HG03159 (cell line): ENCODE data around the gene GSE1.
A peak's percentile ranks its signal among the peaks of the same experiment; 100 is the strongest.

Experiments
- ATAC-seq: cut with Tn5 transposase; IDR thresholded peaks from one replicate; pipeline ENCODE4 v1.9.1; 2021; ENCODE audit warnings: mild to moderate bottlenecking, moderate library complexity; ENCODE audit not compliant: unreplicated experiment

GSE1 gene

DNA sequence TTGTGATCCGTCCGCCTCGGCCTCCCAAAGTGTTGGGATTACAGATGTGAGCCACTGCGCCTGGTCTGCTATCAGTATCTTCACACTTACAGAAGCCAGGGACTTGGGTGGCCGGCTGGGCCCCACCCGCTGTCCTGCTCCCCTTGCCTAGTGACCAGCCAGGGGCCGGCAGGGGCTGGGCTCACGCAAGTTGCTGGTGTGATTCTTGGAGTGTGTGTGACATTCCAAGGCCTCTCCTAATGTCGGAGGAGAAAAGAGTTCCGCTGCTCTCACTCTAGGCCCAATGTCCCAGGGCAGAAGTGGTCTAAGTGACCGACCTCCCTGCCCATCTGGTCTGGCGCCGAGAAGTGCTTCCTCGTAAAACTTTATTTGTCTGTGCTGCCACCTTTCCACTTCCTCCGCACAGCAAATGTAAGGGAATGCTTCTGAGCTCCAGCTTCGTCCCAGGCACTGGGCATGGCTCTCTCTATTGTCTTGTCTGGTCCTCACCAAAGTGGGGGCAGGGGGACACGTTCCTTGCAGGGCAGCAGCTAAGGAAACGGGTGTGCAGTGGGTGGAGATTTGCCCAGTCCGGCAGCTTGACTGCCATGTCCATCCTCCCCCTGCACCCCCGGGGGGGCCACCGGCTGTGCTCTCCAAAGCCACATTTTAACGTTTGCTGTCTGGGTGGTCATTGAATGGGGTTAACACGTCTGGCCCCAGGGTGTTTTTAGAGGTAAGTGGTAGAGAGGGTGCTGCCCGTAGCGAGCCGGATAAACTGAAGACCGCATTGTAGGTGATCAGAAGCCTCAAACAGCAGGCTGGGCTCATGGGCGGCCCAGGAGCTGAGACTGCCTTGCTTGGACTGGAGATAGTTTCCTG lies 7.8 kb upstream of the GSE1 start:
- ATAC-seq, result no peak

DNA sequence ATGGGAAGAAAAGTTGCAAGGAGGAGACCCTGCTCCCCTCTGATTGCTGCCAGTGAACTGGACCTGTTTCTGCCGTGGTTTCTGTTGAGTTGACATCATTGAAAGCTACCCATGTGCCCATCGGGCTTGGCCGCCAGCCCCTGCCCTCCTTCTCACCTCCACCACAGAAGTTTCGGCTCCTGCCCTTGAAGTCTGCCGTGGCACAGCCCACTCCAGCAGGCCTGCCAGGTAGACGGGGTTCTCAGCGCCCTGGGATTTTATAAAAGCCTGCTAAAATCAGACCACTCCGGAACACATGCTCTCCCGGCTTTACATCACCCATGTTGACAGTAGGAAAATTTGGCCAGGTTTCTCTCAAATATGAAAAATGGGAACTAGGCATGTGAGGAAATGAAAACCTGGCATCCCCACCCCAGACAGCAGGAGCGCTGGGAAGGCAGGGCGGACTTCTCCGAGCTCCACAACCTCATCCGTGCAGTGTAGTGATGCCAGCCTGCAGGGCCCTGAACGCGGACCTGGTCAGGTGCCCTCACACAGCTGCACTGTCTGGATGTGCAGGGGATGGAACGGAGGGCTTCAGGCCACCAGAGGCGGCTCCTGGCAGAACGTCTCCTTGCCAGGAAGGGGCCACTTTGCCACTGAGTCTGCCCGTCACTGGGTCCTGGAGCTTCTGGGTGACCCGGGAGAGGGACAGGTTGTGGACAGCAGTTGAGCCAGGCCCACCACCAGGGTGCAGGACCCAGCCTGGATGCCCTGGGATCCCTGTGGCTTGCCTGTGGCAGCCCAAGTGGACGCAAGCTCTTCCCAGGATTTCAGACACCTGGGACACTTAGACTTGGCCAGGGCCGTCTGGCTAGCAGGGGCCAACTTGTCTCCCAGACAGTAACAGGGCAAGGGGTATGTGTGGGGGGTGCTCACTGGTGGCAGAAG lies 6.9 kb upstream of the GSE1 start:
- ATAC-seq, result no peak

- no peak for ATAC-seq
Measured at GRCh38 chr16:85606904-85607303, 6.2 kb upstream of the GSE1 start.

GRCh38 chr16:85607321-85607765 lies 5.8 kb upstream of the GSE1 start:
- ATAC-seq, result no peak

DNA sequence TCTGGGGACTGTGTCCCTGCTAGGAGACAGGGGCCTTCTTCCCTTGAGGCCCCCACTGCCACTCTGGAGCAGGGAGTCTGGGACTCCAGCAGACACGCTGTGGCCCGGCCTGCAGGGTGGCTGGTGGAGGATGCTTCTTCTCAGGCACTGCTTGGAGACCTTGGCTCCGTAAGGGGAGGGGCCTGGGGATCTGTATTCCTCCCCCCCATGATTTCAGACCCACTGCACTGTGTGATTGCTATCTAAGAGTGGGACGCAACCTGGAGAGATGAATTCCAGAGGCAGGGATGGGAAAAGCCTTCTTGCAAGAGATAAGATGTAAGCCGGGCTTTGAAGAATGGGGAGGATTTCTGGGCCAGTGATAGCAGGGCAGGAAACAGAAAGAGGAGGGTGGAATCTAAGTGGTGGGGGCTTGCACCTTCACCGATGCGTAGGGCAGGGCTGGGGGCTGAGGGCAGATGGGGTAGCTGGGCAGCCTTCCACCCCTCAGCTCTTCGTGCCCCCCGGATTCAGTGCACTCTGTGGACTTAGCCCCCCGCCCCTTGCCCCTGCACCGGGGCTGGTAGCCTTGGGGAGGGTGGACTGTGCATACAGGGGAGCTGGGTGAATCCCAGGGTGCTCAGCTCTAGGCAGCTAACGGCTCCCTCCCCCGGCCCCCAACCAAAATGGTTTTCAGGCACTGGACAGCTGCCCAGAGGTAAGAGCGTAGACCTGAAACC lies 5.2 kb upstream of the GSE1 start:
- no peak for ATAC-seq

GRCh38 chr16:85608515-85608885 lies 4.6 kb upstream of the GSE1 start:
- ATAC-seq, result no peak

GRCh38 chr16:85608887-85609286 lies 4.2 kb upstream of the GSE1 start:
- no peak for ATAC-seq

DNA sequence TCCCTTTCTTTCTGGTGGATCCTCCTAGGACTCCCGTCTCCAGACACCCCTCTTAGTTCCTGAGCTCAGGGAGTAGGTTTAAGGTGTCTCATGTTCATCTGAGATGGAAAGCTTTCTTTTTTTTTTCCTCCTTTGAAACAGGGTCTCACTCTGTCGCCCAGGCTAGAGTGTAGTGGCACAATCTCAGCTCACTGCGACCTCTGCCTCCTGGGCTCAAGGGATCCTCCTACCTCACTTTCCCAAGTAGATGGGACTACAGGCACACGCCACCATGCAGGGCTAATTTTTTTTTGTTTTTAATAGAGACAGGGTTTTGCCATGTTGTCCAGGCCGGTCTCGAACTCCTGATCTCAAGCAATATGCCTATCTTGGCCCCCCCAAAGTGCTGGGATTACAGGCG lies 3.6 kb upstream of the GSE1 start:
- ATAC-seq, result no peak

DNA sequence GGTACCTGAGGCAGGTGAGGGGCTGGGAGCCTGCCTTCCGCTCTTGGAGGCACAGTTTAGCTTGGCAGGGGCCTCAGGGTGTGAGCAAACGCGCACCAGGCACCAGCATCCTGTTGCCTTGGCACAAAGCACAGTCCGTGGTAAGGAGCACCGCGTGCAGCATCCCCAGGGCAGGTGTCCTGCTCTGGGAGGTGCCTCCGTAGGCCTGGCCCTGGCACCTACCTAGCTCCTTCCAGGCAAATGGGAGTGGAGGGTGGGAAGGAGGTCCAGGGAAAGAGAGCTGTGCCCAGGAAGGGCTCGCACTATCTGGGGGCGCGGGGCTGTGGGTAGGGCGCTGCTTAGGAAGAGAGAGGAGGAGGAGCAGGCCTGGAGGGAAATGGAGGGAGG lies 3.1 kb upstream of the GSE1 start:
- no peak for ATAC-seq

DNA sequence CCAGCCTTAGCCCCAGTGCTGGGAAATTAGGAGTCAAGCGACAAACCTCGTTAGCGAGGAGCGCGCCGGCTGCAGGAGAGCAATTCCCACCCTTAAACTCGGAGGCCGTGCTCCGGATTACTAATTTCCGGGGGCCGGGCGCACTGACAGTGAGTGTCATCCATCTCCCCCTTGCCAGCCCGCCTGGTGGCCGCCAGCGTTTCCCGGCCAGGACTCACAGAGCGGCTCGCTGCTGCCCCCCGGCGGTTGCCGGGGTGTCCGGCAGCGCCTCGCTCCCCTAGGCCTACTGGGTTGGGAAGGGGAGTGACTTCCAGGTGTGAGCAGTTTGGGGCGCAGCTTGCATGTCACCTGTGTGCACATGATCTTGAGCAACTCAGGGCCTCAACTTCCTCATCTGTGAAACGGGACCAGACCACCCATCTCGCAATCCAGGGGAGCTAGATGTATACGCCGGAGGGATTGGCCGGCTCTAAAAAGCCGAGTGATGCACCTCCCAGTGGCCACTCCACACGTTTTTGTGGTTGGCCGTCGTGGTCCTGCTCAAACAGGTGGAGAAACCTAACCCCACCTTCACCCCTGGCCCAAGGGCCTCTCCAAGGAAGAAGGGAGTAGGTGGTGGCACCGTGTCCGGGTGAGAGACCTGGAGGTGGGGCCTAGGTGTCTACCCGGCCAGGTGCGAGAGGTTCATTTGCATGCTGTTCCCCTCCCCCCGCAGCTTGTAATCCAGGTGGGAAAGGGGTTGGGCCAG lies 2.5 kb upstream of the GSE1 start:
- ATAC-seq, result peak; percentile 34

GRCh38 chr16:85611194-85611443 lies 2.0 kb upstream of the GSE1 start:
- no peak for ATAC-seq

DNA sequence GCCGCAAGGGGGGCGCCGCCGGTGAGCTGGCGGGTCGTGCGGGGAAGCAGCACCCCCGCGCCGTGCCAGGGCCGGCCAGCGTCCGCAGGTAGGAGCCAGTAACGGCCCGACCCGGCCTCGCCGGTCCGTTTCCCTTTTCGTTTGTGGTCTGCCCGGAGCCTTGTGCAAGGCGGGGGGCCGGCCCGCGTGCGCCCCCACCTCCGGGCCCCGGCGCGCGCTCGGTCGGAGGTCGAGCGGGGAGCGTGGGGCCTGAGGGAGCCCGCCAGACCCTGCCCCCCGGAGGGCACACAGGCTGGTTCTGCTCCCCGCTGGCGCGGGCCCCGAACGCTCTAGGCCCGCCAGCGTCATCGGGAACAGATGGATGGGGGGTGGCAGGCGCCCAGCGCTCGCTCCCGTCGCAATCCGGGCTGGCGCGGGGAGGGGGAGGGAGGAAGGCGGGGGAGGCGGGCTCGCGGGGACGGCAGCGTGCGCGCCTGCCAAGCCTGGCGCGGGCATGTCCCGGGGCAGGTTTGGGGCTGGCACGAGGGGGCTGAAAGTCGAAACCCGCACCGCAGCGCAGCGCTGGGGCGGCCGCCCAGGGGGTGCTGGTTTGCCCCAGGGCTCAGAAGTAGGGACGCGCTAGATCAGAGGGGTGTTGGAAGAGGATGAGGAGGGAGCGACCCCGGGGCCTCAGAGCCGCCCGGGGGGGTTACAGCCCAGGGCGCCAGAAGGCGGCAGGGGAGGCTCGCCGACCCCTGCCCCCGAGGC lies 1.5 kb upstream of the GSE1 start:
- no peak for ATAC-seq

- no peak for ATAC-seq
Measured at GRCh38 chr16:85612191-85612800, 826 bp upstream of the GSE1 start.

DNA sequence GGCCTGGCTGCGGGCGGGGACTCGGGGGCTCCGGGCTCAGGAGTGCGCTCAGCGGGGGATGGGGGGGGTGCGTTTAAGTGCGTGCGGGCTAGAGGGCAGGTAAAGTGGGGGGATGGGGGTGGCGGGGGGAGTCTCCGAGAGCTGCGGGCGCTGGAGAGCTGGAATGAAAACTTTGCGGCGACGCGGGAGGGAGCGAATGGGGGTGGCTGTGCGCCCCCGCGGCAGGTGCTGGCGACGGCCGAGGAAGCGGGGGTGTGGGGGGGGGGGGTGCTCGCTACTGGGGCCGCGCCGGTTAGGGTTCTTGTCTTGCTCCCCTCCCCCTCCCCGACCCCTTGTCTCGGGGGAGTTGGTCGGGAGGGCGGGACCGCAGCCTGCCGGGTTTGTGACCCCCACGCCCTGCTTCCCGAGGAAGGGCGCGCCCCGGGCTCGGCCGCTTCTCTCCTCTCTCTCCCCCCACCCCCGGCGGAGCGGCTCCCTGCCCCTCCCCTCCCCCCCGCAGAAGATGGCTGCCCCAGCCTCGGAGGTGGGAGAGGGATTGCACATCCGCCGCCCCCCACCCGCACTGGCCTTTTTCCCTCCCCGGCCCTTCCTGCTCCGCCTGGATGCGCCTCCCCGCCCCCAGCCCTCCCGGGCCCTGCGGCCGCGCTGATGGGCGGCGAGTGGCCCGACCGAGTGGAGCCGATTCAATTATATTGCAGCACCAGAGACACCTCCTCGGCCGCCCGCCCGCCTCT lies 649 bp downstream of the GSE1 start:
- no peak for ATAC-seq

GRCh38 chr16:85614338-85615013 lies 1.4 kb downstream of the GSE1 start:
- no peak for ATAC-seq

DNA sequence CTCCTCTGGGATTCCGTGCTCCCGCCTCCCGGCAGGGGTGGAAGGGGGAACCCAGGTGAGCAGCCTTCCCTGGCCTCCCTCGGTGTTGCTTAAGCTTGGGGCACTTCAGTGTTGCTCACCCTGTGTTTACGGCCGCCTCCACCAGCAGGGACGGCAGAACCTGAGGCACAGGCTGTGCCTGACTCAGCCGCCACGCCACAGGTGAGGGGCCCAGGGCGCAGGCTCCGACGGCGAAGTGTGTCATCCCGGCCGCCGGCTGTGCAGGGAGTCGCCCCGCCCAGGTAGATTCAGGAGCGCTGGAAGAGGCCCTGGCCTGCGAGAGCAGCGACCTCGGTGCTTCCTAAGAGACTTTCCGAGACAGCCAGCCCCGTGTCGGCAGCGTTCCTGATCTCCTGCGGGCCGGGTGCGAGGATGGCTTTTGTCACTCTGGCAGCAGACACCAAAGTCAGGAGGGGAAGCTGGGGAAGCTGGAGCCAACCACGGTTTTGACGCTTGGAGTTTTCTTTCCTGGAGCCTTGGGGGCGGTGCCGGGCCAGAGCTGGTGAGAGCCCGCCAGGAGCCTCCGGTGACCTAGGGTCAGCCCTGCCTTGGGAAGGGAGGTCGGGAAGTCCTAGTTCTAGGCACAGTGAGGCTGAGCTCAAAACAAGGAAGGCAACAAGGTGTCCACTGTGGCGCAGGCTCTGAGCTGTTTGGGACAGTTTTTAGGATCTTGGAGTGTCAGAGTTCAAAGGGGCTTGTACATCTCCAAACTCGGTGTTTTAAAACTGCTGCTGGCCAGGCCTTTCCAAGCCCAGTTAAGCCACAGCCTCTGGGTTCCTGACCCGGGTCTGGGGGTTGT lies 2.1 kb downstream of the GSE1 start:
- ATAC-seq, result no peak

DNA sequence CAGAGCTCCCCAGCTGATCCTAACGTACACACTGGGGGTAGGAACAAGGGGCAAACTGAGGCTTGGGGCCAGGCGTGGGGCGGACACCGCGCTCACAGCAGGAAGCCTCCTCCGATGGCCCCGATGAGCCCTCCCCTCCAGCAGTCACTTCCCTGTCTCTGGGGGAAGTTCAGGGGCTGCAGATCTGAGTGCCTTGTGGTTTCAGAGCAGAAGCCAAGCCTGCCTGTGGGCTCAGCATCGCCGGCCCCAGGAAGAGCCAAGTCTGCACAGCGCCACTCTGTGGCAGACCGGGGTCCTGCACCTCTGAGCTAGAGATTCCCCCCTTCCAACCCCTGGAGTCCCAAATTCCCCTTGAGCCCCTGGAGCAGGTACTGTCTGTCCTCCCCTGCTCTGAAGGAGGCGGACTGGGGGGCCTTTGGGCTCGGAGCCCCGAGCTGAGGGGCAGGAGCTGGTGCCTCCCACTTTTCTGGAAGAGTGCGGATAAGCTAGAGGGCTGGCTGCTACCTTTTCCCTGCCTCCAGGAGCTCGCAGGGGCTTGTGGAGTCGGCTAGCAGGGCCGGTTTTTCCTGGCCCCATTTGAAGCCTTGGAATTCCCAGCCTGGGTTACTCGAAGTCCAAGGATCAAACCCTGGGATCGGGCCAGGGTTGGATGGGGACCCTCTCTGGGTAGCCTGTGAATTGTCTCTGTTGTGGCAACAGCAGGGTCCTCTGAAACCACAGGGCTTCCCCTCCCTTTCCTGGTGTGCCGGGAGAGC lies 2.9 kb downstream of the GSE1 start:
- peak; percentile 40 for ATAC-seq
